ENCODE results near the gene MVP. TPM values are rescaled to one million over a fixed set of nuclear protein-coding genes. Genes with fewer than 3 reads are reported as not detected.
A peak's percentile ranks its signal among the peaks of the same experiment; 100 is the strongest.

MVP gene
- total RNA-seq, 3 donors from 2014 or later, result 307 to 552 (median 529) TPM

DNA sequence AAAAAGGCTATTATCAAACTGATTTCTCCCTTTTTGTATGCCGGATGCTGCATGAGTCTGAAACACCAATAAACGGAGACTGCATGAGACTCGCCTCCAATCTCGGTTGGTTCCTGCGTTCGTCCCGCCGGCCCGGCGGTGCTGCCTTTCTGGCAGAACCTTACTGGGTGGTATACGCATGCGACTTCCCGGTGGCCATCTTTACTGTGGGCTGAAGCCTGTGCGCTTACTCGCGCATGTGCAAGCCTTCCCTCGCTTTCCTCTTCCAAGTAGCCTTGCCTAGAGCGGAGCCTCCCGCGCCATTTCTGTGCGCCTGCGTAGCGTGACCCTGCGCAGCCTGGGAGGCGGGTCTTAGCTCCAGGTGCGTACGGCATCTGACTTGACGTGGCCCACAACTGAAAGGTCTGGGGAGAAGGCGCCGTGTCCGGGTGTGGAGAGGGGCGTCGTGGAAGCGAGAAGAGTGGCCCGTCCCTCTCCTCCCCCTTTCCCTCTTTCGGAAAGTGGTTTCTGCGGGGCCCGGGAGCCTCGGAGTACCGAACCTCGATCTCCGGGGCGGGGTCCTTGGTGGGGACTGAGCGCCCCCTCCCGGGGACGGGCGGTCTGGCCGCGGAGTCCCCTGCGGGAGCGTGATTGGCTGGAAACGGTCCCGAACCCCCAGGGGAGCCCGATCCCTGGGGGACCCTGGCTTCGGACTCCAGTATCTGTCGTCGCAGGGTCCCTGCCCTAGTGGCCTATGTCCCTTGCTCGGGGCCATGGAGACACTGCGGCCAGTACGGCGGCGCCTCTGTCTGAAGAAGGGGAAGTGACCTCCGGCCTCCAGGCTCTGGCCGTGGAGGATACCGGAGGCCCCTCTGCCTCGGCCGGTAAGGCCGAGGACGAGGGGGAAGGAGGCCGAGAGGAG, 4.2 kb upstream of the MVP start, which contains the start of gene PAGR1:
Gene PAGR1 (plus strand): TSS at position 360 of the 901 bp plus-strand sequence. CDS start 374 bp downstream, at position 734.
- TF ChIP-seq, protein P1, sequence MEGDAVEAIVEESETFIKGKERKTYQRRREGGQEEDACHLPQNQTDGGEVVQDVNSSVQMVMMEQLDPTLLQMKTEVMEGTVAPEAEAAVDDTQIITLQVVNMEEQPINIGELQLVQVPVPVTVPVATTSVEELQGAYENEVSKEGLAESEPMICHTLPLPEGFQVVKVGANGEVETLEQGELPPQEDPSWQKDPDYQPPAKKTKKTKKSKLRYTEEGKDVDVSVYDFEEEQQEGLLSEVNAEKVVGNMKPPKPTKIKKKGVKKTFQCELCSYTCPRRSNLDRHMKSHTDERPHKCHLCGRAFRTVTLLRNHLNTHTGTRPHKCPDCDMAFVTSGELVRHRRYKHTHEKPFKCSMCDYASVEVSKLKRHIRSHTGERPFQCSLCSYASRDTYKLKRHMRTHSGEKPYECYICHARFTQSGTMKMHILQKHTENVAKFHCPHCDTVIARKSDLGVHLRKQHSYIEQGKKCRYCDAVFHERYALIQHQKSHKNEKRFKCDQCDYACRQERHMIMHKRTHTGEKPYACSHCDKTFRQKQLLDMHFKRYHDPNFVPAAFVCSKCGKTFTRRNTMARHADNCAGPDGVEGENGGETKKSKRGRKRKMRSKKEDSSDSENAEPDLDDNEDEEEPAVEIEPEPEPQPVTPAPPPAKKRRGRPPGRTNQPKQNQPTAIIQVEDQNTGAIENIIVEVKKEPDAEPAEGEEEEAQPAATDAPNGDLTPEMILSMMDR (IDR thresholded peaks at IDR 0.05), result peak; percentile 84
- Histone ChIP-seq H3K9me3 (no peaks in the 10 kb centered on the region), H3K36me3 (ENCODE audit: low read depth) (no peaks in the 10 kb centered on the region), H3K4me3 (peak within 1 kb of the TSS; percentile 50), H3K4me1 (ENCODE audit: low read depth) (peaks cover 62% of the 10 kb centered on the region)
- intact Hi-C loops (cut with DNase I, micrococcal nuclease), result no loop called here
- peak; percentile 75 for ATAC-seq
- DNase-seq, result peak; percentile 99

DNA sequence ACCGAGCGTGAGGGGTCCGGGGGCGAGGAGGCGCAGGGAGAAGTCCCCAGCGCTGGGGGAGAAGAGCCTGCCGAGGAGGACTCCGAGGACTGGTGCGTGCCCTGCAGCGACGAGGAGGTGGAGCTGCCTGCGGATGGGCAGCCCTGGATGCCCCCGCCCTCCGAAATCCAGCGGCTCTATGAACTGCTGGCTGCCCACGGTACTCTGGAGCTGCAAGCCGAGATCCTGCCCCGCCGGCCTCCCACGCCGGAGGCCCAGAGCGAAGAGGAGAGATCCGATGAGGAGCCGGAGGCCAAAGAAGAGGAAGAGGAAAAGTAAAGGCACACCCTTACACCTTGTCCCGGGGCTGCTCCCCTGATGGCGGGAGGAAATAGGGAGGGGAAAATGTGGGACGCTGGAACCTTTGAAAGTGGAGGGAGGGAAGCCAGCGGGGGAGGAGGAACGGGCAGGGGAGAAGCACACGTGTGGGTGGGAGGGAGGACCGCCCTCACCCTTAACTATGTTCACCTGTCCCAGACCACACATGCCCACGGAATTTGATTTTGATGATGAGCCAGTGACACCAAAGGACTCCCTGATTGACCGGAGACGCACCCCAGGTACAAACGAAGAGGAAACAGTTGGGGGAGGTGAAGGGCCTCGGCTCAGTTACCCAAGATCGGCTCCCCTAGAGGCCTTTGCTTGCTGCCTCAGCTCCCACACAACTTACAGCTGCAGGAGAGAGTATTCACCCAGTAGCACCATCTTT, 3.4 kb upstream of the MVP start:
- intact Hi-C loops (cut with DNase I, micrococcal nuclease), result no loop called here

DNA sequence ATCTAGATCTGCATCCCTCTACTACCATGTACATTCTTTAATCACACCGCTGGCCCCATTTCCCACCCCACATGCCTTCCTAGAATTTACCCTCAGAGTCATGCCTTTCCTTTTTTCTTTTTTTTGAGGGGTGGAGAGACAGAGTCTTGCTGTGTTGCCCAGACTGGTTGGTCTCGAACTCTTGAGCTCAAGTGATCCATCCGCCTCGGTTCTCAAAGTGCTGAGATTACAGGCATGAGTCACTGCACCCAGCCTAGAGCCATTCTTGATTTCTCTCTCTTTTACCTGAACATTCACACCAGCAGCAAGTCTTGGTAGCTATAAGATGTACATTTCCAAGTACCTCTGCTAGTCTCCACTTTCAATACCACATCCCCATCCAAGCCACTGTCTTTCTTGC, 2.2 kb upstream of the MVP start:
- ATAC-seq, result no peak
- H3K4me3 ChIP-seq, result no peak overlapping the region
- DNase-seq, result no peak
- H3K36me3 ChIP-seq (ENCODE audit: low read depth), result no peaks in the 10 kb centered on the region
- H3K4me1 ChIP-seq (ENCODE audit: low read depth), result peaks cover 63% of the 10 kb centered on the region
- no peaks in the 10 kb centered on the region for H3K9me3 ChIP-seq
- intact Hi-C loops (cut with DNase I, micrococcal nuclease), result no loop called here
- TF ChIP-seq, protein P1 (IDR thresholded peaks at IDR 0.05), result no peak

More for the DNA sequence above, 3.4 kb upstream of the MVP start:
- TF ChIP-seq, protein P1 (IDR thresholded peaks at IDR 0.05), result no peak
- Histone ChIP-seq H3K4me1 (ENCODE audit: low read depth) (peaks cover 64% of the 10 kb centered on the region), H3K36me3 (ENCODE audit: low read depth) (no peaks in the 10 kb centered on the region), H3K9me3 (no peaks in the 10 kb centered on the region), H3K4me3 (peak overlapping the region; percentile 50)
- ATAC-seq, result peak; percentile 23
- DNase-seq, result peak; percentile 70 to 85 (median 82)

DNA sequence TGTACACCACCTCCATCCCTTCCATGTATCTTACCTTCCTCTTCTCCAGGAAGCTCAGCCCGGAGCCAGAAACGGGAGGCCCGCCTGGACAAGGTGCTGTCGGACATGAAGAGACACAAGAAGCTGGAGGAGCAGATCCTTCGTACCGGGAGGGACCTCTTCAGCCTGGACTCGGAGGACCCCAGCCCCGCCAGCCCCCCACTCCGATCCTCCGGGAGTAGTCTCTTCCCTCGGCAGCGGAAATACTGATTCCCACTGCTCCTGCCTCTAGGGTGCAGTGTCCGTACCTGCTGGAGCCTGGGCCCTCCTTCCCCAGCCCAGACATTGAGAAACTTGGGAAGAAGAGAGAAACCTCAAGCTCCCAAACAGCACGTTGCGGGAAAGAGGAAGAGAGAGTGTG, 756 bp upstream of the MVP start:
- no peaks in the 10 kb centered on the region for H3K36me3 ChIP-seq (ENCODE audit: low read depth)
- DNase-seq (peak; percentile 62 to 68 (median 62)), ATAC-seq (no peak)
- TF ChIP-seq, protein P1 (IDR thresholded peaks at IDR 0.05), result peak; percentile 20
- H3K9me3 ChIP-seq, result no peaks in the 10 kb centered on the region
- peaks cover 72% of the 10 kb centered on the region for H3K4me1 ChIP-seq (ENCODE audit: low read depth)
- intact Hi-C loops (cut with DNase I, micrococcal nuclease), result no loop called here
- H3K4me3 ChIP-seq, result no peak overlapping the region

DNA sequence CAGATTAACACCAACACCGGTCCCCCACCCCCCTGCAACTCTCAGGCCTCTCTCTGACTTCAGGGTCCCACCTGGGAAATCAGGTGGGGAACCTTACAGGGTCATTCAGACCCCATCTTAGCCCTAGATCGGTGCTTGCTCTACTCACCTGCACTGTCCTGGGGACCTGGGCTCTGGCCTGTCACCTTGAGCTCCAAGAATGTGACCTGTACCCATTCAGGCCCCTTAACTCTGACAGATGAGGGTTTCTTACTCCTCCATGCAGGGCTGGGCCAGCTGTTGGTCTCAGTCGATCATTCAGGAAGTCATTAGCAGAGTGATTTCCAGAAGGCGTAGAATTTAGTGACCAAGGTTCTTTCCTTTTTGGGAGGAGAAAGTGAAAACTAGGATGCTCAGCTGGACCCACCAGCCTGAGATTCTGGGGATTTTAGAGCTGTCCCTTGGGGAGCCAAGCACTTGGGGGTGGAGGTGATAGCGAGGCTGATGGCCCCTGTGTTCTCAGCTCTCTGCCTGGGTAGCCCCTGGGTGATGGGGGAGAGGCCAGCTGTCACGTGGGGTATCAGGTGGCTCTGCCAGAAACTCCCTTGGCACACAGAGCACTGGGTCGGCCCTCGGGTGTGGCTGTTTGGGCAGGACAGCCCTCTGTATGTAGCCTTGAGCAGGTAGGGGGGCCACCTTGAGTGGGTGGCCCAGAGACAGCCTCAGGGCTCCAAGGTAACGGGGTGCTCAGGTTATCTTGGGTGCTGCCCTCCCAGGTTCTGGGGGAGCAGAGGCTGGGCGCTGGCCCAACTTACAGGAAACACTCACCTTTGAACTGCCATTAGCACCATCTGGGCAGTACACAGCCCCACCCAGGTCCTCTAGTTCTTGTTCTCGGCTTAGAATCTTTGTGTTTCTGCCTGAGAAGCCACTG, 724 bp downstream of the MVP start:
- intact Hi-C loops (cut with DNase I, micrococcal nuclease), result no loop called here
- H3K9me3 ChIP-seq, result no peaks in the 10 kb centered on the region

More for the DNA sequence above, 724 bp downstream of the MVP start:
- TF ChIP-seq, protein P1 (IDR thresholded peaks at IDR 0.05), result no peak
- H3K4me1 ChIP-seq (ENCODE audit: low read depth), result peaks cover 79% of the 10 kb centered on the region
- ATAC-seq, result peak; percentile 67
- peak; percentile 91 to 94 (median 93) for DNase-seq
- H3K36me3 ChIP-seq (ENCODE audit: low read depth), result no peaks in the 10 kb centered on the region
- peak overlapping the region; percentile 74 for H3K4me3 ChIP-seq
